GM18508 (cell line): ENCODE results near the gene HES1.

Experiments used
- ATAC-seq: cut with Tn5 transposase; IDR thresholded peaks from one replicate; pipeline ENCODE4 v1.9.1; 2021; ENCODE audit warnings: moderate number of reproducible peaks; ENCODE audit not compliant: insufficient read depth, unreplicated experiment

The HES1 gene

DNA sequence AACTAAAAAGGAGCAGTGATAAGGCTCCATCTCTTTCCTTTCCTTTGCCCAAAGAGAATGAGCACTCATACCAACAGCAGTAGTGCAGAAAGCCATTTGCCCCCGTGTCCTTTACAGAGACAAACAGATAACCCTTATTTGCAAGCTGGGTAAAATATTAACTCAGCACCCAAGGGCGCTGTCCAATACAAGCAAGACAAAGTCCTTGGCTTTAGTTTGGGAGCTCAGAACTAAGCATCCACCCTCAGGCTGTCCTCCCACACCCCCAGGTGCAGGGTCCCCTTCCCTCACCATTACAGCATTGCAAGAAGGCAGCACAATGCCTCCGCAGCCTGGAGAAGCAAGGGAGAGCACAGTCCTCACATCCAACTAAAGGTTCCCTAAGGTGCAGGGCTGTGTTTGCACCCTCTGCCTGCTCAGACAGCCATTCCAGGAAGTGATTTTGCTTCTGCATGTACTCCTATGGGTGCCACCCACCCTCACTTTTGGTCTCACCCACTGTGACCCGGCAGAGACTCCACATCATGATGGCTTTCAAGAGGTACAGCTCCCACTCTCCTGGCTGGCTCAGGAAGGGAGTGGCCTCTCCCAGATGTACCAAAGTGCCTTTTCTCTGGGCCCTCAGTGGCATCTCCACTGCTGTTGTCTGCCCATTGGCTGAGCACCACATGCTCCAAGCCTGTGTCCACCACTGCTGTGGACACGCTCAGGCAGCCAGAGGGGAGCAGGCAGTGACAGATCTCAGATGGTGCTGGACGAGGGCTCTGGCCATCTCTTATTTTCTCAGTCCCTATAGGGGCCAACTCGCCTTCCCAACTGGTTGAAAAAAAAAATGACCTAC, 34.1 kb upstream of the HES1 start:
- peak; percentile 16 for ATAC-seq

DNA sequence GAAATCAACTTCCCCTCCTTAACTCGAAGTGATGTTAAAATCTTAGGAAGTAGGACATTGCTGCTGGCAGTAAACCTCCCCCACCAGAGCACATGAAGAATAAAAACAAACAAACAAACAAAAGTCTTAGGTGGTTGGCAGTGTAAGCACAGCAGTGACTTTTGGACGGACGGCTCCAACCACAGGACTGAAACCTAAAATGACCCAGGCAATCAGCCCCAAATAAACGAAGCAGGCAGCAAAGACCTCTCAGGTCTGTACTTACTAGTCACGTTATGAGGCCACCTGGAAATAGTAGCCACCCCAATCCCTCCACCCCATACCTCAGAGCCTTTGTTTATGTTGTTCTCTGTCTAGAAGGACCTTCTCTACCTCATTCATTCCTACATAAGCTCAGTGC, 33.5 kb upstream of the HES1 start:
- ATAC-seq, result no peak

GRCh38 chr3:194103505-194103904, 32.4 kb upstream of the HES1 start:
- peak; percentile 30 for ATAC-seq

GRCh38 chr3:194103983-194104751, 31.8 kb upstream of the HES1 start:
- ATAC-seq, result no peak

GRCh38 chr3:194105292-194105691, 30.7 kb upstream of the HES1 start:
- no peak for ATAC-seq

DNA sequence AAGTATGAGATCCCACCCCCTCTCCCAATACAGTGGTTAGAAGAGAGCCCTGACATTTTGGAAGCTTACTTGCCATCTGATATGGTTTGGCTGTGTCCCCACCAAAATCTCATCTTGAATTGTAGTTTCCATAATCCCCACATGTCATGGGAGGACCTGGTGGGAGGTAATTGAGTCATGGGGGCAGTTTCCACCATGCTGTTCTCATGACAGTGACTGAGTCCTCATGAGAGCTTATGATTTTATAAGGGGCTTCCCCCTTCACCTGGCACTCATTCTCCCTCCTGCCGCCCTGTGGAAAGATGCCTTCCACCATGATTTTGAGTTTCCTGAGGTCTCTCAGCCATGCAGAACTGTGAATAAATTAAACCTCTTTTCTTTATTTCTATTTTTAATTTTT, 28.8 kb upstream of the HES1 start:
- ATAC-seq, result no peak

GRCh38 chr3:194109192-194109863, 26.6 kb upstream of the HES1 start:
- ATAC-seq, result no peak

DNA sequence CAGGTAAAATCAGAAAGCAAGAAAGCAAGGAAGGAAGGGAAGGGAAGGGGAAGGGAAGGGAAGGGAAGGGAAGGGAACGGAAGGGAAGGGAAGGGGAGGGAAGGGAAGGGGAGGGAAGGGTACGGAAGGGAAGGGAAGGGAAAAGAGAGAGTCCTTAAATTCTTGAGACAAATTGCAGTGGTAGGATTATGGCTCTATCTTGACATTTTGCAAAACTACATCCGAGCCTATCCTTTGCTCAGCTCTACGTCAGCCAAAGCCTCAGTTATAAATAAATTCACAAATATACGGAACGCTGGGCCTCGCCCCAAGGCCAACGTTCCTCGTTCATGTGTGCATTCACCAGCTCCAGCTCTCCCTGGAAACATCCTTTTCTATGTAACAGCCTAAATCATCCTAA, 25.5 kb upstream of the HES1 start:
- ATAC-seq, result no peak

- no peak for ATAC-seq
These were observed 24.6 kb upstream of the HES1 start for GRCh38 chr3:194111336-194111735.

- ATAC-seq, result no peak
These were observed 23.5 kb upstream of the HES1 start for GRCh38 chr3:194112120-194113106.

DNA sequence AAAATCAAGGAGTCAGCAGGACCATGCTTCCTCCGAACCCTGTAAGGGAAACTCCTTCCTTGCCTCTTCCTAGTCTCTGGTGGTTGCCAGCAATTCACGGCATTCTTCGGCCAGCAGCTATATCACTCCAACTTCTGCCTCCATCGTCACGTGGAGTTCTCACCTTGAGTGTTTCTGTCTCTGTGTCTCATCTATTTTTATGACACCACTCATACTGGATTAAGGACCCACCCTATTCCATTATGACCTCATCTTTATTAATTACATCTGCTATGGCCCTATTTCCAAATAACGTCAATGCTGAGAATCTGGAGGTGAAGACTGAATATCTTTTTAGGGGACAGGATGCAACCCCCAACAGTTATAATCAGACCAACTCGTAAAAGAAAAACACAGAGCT, 21.8 kb upstream of the HES1 start:
- ATAC-seq, result no peak

DNA sequence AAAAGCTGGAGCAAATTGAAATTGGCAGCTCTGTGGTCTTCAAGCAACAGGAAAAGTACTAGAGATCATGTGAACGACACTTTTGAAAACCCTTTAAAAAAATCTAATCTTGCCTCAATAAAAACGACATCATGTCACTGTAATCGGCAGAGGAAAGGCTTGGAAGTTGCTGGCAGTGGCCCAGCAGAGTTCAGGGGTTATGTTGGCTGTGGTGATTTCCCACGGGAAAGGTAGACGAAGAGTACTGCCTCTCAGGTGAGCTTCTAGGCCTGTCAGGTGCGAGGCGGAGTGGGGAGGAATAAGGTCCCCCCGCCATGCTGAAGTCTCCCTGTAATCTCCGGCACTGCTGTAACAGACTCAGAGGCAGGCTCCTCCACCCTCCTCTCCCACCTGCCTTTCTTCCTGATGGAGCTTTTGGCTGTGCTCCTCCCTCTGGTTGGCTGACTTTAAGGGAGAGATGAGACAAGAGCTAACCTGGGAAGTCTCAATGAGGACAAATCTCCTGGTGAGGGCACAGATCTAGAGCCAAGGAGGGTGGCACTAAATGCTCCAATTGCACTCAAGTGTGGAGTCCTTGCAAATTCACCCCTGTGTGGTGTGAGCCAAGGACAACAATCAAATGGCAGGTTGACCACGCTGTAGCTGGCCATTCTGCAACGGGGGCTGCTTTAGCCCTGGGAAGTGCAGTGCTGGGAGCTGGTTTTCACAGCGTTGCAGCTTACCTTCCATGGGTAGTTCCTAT, 18.7 kb upstream of the HES1 start:
- ATAC-seq, result no peak

GRCh38 chr3:194118920-194119319, 17.0 kb upstream of the HES1 start:
- ATAC-seq, result no peak

- ATAC-seq, result no peak
These were observed 15.9 kb upstream of the HES1 start for GRCh38 chr3:194119831-194120590.

GRCh38 chr3:194120789-194121770, 14.9 kb upstream of the HES1 start:
- ATAC-seq, result no peak

- no peak for ATAC-seq
These were observed 13.9 kb upstream of the HES1 start for GRCh38 chr3:194121891-194122631.

GRCh38 chr3:194123726-194124125, 12.2 kb upstream of the HES1 start:
- no peak for ATAC-seq
